GM18511 (cell line): ENCODE results near the gene LRP1-AS.

Experiments
- ATAC-seq: cut with Tn5 transposase; IDR thresholded peaks from one replicate; pipeline ENCODE4 v1.9.1; 2021; ENCODE audit warnings: mild to moderate bottlenecking, moderate library complexity; ENCODE audit not compliant: unreplicated experiment

Gene LRP1-AS

DNA sequence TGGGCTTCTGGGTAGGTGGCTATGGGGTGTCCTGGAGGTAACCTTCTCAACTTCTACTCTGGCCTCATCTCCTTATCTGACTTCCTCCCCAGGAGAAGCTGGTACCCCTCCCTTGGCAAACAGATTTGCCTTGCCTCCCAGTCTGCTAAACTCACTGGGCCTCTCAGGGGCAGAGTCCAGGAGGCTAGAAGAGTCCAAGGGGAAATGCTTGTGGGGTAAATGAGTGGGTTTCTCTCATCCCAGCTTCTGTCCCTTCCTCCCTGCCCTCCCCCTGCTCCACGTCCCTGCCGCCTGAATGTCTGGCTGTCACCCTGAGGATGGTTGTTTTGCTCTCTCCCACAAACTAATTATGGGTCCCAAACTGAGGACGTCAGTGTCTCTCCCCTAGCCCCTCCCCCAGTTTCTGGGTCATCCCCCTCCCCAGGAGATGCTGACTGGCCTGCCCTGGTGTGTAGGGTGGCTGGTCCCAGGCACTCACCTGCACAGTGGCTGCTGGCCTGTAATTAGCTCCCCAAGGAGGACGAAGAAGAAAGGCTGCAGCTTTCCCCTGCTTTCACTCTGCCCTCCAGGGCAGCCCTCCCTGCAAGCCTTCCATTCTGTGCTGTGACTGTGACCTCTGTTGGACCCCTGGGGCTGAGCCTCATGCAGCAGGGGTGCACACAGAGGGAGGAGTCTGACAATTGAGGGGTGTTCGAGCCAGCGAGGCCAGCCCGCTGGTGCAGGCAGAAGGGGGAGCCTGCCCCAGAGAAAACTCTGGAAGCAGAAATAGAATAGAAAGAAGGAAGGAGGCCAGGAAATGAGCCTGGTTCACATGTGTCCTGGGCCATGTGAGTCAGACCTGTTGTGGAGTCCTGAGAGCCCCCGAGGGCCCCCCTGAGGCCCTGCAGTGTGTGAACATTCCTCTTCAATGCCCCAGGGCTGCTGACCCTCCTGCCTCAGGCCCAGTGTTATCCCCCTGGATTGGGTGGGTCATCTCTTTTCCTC is at the start of gene LRP1-AS:
Gene LRP1-AS, minus strand, starts transcription at position 659 of the 984 bp plus-strand sequence.
- ATAC-seq: no peak

DNA sequence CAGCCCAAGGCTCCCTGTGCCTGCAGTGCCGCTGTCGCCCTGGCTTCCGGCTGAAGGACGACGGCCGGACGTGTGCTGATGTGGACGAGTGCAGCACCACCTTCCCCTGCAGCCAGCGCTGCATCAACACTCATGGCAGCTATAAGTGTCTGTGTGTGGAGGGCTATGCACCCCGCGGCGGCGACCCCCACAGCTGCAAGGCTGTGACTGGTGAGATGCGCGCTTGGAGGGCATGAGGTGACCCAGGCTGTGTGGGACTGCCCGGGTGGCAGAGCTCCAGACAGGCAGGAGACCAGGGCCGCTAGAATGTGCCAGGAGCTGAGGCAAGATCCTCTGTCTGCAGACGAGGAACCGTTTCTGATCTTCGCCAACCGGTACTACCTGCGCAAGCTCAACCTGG is 49.5 kb upstream of the LRP1-AS start:
- ATAC-seq: no peak

DNA sequence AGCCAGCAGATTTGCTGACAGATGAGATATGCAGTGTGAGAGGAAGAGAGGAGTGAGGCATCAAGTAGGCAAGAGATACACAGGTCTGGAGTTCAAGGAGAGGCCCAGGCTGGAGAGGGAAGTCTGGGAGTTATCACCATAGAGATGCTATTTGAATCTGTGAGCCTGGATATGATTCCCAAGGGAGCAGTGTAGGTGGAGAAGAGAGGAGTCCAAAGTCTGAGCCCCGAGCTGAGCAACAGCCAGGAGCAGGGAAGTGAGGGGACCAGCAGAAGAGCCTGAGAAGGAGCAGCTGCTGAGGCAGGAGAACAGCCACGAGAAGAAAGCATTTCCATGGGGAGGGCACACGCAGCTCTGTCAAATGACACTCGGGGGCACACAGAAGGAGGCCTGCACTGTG is 49.0 kb upstream of the LRP1-AS start:
- no peak for ATAC-seq

DNA sequence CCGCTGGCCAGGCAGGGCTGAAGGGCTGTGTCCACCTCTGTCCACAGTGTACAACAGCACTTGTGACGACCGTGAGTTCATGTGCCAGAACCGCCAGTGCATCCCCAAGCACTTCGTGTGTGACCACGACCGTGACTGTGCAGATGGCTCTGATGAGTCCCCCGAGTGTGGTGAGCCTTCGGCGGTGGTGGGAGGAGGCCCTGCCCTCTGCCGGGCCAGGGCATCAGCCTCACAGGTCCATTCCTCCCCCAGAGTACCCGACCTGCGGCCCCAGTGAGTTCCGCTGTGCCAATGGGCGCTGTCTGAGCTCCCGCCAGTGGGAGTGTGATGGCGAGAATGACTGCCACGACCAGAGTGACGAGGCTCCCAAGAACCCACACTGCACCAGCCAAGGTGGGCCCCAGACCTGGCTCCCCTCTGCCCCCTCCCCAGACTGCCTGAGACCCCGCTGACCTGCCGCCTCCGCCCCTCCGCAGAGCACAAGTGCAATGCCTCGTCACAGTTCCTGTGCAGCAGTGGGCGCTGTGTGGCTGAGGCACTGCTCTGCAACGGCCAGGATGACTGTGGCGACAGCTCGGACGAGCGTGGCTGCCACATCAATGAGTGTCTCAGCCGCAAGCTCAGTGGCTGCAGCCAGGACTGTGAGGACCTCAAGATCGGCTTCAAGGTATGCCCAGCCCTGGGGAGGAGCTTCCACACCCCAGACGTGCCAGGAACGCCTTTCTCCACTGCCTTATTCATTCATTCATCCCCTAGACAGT is 48.4 kb upstream of the LRP1-AS start:
- ATAC-seq: no peak

DNA sequence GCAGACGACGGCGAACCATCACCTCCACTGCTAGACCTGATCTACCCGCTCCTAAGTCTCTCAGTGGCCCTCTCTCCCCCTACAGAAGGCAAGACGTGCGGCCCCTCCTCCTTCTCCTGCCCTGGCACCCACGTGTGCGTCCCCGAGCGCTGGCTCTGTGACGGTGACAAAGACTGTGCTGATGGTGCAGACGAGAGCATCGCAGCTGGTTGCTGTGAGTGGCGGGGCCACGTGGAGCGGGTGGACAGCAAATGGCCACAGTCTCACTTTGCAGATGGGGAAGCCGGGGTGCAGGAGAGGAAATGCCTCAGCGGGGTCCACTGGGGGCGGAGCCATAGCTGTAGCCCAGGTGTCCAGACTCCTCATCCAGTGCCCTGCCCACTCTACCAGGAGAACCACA is 47.8 kb upstream of the LRP1-AS start:
- no peak for ATAC-seq

DNA sequence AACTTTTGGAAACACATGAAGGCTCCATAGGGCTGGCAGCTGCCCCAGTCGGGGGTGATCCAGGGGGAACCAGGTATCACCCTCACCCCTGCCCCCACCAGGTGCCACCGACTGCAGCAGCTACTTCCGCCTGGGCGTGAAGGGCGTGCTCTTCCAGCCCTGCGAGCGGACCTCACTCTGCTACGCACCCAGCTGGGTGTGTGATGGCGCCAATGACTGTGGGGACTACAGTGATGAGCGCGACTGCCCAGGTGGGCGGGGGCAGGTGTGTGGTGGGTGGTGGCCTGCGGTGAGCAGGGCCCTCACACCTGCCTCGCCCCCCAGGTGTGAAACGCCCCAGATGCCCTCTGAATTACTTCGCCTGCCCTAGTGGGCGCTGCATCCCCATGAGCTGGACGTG is 46.8 kb upstream of the LRP1-AS start:
- no peak for ATAC-seq

DNA sequence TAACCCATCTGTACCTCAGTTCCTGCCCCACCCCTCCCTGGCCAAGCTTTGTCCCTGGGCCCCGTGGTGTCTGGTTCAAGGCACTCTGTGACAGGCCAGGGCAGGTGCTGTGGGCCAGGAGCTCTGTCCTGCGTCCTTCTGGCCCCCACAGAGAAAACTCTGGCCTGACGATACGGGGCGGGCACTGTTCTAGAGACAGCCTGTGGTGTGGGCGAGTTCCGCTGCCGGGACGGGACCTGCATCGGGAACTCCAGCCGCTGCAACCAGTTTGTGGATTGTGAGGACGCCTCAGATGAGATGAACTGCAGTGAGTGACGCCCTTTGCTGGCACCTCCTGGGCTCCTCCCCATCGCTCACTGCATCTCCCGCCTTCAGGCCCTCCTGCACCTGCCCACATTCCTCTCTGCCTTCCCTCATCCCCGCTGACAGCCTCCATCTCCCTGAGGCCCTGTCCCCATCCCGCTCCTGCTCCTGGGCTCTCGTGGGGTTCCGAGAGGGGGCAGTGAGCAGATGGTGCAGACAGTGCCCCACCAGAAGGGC is 46.4 kb upstream of the LRP1-AS start:
- ATAC-seq: no peak

DNA sequence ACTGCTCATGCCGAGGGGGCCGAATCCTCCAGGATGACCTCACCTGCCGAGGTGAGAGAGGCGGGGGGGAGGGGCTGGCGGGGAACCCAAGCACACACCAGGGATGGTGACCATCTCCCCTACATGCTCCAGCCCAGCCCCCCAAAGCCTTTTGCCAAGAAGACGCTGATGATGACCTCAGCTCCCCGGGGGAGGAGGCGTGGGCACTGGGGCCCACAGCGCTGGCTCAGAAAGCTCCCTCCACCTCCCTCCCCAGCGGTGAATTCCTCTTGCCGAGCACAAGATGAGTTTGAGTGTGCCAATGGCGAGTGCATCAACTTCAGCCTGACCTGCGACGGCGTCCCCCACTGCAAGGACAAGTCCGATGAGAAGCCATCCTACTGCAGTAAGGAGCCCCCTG is 45.5 kb upstream of the LRP1-AS start:
- ATAC-seq: no peak

DNA sequence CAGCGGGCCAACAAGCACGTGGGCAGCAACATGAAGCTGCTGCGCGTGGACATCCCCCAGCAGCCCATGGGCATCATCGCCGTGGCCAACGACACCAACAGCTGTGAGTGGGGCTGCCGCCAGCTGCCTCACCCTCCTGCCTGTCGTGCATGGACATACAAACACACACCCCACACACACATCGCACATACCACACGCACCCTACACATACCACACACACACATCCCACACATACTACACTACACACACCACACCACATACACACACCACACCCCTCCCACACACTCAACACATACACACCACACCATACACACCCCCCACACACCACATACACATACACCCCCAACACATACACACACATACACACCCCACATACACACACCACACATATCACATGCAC is 44.0 kb upstream of the LRP1-AS start:
- ATAC-seq: no peak

DNA sequence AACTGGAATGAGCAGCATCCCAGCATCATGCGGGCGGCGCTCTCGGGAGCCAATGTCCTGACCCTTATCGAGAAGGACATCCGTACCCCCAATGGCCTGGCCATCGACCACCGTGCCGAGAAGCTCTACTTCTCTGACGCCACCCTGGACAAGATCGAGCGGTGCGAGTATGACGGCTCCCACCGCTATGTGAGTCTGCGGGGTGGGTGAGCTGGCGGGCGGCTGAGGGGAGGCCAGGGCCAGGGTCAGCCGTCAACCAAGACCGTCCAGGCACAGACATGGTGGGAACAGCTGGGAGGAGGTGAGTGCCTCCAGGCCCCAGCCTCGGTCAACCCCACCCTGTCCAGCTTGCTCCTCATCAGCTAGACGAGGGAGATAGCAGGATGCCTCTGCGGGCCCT is 43.4 kb upstream of the LRP1-AS start:
- no peak for ATAC-seq

DNA sequence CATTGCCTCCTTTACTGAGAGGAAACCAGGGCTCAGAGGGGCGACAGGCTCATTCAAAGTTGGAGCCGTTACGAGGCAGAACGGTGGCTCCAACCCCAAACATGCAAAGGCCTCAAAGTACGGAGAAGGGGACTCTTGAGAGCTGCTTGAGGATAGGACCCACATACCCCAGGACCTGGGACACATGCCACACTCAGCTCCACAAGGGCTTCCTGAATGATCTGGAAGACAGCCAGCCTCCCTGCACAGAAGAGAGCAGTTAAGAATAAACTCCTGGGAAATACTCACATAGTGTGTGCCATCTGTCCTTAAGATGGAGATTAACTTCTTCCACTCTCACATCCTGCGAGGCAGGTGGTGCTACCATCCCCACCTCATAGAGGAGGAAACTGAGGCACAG is 42.6 kb upstream of the LRP1-AS start:
- no peak for ATAC-seq

DNA sequence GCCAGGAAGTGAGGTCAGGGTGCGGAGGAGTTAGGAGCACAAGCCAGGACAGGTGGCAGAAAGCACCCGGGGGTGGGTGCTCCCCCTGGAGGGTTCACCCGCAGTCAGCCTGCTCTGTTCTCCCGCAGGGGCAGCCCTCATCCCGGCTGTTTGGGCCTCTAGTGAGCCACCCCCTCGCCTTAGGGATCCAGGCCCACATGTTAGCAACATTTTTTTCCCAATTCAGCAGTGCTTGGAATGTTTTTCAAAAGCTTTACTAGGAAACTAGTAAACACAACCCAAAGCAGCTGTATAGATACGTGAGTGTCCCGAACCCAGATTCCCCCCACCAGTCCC is 40.6 kb upstream of the LRP1-AS start:
- no peak for ATAC-seq

DNA sequence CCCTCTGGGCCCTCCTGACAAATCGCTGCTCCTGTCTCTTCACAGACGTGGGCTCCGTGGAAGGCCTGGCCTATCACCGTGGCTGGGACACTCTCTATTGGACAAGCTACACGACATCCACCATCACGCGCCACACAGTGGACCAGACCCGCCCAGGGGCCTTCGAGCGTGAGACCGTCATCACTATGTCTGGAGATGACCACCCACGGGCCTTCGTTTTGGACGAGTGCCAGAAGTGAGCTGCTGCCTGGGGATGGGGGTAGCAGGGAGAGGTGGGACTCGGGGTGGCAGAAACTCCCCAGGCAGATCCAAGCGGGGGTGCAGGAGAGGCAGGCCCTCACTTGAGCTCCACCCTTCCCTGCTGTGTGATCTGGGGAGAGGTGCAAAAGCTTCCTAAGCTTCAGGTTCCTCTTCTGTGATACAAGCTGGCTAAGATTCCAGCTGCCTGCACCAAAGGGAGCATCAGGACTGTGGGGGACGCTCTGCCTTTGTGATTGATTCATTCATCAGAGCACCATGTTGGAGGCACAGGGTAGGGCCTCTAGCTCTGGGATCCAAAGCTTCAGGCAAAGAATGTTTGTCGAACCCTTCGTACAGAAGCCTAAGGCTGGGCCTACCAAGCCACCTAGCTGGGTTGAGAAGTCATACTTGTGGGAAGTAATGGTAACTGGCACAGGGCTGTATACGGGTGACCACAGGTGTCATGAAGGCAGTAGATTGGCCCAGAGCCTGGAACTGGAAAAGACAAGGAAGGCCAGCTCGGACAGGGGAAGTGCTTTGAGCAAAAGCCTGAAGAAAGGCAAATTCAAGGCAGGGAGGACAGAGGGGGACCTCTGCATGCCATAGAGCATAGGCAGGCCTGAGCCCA is 40.0 kb upstream of the LRP1-AS start:
- no peak for ATAC-seq

DNA sequence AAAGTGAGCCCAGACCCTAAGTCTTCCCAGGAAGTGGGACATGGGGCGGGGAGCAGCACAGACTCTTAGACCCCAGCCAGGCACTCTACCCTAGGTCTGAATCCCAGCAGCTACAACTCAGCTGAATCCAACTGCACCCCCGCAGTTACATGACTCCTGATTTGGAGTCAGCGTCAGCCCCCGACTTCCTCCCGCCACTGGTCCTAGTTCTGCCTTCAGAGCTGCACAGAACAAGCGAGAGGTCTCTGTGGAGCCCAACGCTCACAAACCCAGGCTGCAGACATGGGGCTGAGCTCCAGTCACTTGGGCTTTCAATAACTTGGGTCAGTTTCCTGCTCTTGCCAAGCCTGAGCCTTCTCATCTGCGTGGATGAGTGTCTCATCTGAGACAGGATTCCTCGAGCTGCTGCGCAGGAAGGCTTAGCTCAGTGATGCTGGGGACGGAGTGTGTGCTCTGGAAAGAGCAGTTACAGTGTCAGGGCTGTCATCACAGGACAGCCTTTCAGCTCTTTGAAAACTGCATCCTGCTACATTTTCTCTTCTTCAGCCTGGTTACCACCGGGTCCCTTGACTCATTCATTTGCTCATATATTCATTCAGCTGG is 38.6 kb upstream of the LRP1-AS start:
- ATAC-seq: no peak

DNA sequence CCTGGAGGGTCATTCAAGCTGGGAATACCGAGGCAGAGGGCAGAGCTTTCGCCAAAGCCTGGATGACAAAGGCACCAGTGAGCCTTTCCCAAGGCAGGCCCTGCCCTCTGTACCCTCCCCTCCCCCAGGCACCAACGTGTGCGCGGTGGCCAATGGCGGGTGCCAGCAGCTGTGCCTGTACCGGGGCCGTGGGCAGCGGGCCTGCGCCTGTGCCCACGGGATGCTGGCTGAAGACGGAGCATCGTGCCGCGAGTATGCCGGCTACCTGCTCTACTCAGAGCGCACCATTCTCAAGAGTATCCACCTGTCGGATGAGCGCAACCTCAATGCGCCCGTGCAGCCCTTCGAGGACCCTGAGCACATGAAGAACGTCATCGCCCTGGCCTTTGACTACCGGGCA is 38.0 kb upstream of the LRP1-AS start:
- no peak for ATAC-seq

DNA sequence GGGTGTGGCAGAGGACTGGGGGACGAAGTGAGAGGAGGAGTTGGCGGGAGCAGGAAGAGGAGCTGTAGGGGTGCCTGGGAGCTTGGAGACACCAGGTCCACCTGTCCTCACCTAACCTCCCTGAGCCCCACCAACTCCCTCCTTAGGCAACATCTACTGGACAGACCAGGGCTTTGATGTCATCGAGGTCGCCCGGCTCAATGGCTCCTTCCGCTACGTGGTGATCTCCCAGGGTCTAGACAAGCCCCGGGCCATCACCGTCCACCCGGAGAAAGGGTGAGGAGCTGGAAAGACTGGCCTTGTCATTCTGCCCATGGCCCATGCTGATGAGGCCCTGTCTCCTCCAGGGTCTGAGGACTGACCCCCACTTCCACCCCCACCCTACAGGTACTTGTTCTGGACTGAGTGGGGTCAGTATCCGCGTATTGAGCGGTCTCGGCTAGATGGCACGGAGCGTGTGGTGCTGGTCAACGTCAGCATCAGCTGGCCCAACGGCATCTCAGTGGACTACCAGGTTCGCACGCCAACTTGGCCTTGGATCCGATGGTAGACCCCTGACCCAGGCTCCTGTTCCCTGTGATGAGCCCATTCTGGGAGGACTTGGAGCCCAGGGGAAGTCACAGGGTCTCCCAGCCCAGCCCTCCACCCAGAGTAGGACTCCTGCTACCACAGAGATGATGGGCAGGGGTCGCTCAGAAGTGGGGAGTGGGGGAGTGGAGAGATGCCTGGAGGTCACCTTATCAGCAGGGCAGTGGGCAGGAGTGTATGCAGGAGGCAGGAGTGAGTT is 36.7 kb upstream of the LRP1-AS start:
- no peak for ATAC-seq

DNA sequence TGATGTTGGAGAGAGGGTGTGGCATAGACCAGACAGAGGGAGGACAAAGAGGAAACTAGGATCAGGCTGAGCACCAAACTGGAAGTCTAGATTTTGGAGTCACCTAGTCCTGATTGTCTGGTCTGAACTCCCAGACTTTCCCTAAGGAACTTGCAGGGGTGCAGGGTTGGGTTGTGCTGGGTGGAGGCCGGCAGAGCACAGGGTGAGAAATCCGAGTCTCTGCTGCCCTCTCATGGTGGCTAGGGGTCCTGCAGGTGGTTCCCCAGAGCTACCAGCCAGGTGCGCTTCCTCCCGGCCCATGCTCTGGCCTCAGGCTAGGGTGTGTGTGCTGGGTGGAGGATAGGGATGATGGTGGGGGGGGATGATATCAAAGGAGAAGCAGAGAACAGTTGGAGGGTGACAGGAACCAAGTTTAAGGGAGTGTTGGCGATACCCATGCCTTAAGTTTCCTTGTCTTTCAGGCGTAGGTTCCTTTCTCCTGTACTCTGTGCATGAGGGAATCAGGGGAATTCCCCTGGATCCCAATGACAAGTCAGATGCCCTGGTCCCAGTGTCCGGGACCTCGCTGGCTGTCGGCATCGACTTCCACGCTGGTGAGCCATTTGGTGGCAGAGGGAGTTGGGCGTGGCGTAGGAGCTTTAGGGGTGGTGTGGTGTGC is 35.6 kb upstream of the LRP1-AS start:
- ATAC-seq: peak; percentile 88

DNA sequence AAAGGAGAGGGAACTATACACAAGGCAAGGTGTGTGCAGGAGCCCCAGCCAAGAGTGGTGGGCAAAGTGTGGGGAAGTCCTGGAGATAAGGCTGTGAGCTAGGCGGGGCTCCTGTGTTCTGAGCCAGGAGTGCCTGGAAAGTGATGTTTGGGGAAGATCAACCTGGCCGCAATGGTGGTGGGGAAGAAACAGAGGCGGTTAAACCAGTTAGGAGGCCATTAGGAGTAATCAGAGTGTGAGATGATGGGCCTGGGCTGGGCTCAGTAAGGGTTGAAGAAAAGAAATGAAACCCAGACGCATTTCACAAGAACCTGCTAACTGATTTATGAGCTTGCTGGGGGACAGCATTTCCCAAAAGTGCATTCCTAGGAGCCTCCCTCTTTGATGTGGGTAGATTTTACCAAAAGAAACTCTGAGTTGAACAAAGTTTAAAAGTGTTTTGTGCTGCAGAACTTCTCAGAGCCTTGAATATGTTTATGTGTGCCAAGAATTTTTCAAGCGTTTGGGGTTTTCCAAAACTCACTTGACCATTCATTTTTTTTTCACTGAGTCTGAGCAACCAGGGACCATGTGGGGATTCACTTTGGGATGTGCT is 34.2 kb upstream of the LRP1-AS start:
- no peak for ATAC-seq

DNA sequence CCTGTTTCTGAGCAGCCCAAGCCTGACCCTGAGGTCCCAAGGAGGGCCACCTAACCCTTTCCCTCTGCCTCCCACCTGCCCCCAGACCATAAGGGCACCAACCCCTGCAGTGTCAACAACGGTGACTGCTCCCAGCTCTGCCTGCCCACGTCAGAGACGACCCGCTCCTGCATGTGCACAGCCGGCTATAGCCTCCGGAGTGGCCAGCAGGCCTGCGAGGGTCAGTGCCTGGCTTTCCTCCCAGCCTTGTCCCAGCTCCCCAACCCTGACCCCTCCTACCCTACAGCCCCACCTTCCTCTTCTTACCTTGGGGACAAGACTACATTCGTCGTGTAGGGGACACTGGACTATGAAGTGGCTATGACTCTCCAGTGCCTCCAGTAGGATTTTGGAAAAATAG is 33.7 kb upstream of the LRP1-AS start:
- no peak for ATAC-seq
